GM21825 (cell line): ENCODE results near the gene PNPLA5.

Experiments
- ATAC-seq: cut with Tn5 transposase; IDR thresholded peaks from one replicate; pipeline ENCODE4 v1.9.1; 2021; ENCODE audit warnings: mild to moderate bottlenecking, moderate library complexity; ENCODE audit not compliant: unreplicated experiment

PNPLA5 gene

DNA sequence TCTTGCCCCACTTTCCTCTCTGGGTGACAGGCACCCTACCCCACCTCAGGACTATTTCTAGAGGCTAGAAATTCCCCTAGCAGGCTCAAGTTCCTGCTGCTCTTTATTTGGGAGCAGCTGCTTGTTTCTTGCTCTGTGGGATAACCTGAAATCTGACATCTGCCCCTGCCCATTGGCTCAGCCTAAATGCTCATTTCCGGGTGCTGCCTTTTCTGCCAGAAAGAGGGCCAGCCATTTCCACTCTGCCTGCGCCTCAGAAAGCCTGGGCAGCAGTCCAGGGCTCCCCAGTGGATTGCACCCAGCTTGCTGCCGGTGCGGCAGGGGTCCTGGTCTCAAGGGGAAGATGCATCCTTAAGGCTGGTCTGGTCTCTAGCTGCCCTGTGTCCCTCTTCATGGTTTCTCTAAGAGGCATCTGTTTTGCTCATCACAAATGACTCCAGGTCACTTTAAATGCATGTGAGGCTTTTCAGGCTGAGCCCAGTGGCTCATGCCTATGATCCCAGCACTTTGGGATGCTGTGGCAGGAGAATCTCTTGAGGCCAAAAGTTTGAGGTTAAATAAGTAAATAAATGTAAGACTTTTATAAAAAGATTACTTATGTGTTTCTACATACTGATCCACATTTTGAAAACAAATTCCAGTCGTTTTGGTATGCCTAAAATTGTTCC lies 10.3 kb upstream of the PNPLA5 start:
- no peak for ATAC-seq

DNA sequence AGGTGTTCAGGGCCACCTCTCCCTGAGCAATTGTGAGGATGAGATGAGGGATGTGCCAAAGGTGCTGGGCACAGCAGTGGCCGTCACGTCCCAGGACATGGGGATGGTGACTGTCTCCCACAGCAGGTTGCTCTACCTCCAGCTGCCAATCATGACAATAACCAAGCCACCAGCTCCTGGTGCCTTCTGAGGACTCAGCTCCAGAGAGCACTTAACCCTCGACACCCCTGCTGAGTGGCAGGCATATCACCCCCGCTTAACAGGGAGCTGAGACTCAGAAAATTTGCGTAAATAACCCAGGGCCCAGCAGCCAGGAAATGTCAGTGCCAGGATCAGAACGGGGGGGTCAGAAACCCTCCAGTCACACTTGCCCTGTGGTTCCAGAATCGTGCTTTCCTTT lies 8.4 kb upstream of the PNPLA5 start:
- no peak for ATAC-seq

DNA sequence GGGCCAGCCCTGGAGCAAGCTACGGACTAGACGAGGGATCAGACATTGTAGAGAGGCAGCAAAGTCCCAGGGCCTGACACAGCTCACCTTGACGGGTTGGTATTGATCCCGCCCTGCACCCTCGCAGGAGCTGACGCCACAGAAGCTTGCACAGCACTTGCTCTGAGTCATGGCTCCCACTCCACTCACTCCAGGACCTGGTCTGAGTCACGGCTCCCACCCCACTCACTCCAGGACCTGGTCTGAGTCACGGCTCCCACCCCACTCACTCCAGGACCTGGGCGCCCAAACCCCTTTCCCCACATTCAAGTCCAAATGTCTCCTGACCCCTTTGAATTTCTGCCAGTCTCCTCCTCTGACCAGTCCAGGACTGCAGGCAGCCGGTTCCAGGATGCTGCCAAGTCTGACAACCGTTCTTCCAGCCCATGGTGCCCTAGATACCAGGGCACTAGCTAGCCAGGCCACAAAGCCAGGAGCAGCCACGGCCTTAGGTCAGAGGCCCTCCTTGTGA lies 6.0 kb upstream of the PNPLA5 start:
- no peak for ATAC-seq

DNA sequence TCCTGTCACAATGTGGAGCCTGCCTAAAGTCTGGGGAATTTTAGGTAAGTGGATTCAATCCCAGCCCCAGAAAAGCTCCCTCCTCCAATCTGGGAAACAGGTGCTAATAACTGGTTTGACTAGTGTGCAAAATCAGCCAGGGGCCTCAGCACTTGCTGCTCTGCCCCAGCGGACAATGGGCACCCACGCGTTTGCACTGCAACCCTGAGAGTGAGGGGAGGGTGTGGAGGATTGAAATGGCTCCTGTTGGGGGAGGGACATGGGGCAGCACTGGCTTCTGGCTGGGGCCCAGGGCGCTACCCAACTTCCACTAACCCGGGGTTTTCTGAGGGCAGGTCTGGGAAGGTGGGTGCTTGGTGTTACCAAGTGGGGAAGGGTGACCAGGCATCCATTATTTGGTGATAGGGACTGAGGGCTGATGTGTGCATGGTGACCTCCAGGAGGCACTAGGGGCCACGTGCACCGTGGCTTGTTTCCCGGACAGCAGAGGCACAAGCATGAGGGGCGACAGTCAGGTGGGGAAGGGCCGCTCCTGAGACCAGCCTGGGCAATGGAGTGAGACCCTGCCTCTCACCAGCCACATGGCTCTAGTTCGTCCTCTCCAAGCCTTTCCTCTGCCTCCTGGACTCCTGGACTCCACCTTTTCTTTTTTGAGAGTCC lies 4.3 kb upstream of the PNPLA5 start:
- ATAC-seq, result no peak

DNA sequence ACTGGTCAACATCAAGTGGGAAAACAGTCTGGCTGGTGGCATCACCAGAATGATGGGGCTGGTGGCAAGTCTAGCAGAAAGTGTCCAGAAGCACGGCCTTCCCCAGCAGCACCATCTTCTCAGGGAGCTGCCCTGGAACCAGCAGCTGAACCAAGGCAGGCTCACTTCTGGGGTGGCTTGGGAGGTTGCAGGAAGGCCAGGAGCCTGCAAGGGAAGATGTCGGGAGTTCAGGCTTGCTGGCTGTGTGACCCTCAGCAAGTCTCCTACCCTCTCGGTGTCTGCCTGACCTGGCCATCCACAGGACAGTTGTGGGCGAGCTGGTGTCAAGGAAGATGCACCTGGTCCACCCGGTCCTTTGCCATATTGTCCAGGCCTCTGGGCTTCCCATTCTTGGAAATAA lies 2.3 kb upstream of the PNPLA5 start:
- no peak for ATAC-seq

DNA sequence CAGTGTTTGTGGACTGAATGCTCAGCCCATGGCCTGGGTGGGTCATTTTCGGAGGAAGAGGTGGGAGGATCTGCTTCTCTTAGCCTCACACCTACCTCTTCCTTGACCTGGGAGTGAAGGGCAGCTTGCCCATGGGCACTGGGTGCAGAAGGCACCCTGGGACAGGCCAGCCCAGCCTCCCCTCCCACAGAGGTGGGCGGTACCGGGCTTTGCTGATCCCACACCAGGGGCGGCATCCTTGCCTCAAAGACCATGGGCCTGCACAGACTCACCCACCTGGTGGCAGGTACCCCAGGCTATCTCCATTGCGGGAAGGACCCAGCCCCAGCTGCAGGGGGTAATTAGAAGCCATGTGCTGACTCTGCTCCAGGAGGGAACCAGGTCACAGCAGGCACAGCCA lies 1.5 kb upstream of the PNPLA5 start:
- no peak for ATAC-seq

DNA sequence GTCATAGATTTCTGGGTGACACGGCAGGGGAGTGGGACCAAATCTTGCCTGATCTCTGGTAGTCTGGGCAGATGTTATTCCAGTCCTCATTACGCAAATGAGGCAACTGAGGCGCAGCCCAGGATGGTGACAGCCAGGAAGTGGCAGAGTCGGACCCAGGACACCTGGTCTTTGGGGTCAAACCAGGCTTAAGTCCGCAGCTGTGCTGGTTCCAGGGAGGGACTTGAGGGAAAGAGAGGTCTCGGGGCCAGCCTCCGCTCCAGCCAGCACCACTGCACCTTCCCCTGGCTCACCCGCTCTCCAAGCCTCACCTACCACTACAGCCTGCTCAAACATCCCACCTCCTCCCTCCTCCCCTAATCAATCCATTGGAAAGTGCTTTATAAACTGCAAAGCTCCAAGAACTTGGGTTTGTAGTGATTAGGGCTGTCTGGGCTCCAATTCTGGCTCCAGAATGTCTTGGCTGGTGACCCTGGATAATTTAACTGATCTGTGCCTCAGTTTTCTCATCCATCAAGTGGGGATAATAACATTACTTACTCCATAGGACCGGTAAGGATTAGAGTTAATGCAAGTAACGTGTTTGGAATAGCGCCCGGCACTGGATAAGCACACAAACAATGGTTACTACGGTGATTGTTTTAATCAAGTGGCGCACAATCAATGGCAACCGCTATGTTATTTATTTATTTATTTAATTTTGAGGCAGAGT lies 526 bp upstream of the PNPLA5 start:
- no peak for ATAC-seq

DNA sequence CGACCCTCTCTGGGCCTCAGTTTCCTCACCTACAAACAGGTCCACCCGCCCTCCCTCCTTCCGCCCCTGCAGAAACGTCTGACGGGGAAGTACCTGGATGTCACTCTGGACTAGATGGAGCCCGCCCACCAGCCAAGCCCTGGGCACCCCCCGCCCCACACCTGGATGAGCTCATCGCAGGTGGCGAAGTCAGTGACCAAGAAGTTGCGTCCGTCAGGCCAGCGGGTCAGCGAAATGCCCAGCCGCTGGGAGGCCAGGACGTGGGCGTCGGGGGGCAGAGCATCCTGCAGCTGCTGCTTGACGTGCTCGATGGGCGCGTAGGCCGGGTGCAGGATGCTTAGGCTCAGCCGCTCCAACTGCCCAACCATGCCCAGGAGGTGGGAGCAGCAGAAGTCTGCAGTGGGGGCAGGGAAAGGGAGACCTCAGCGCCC lies 897 bp downstream of the PNPLA5 start:
- no peak for ATAC-seq

DNA sequence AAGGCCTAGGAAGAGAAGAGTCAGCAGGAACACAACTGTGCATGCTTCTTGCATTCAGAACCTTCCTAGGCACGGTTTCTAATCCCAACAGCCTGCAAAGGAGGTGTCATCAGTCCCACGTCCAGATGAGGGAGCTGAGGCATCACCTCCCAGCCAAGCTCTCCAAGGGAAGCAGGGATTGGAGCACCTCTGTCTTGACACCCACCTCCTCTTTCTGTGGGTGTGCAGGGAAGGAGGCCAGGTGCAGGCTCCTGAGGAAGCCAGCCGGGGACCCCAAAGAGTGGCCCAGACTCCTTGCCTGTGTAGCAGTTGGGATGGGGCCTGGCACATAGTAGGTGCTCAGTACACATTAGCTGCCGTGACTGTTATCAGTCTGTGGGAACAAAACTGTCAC lies 2.0 kb downstream of the PNPLA5 start:
- ATAC-seq, result no peak

DNA sequence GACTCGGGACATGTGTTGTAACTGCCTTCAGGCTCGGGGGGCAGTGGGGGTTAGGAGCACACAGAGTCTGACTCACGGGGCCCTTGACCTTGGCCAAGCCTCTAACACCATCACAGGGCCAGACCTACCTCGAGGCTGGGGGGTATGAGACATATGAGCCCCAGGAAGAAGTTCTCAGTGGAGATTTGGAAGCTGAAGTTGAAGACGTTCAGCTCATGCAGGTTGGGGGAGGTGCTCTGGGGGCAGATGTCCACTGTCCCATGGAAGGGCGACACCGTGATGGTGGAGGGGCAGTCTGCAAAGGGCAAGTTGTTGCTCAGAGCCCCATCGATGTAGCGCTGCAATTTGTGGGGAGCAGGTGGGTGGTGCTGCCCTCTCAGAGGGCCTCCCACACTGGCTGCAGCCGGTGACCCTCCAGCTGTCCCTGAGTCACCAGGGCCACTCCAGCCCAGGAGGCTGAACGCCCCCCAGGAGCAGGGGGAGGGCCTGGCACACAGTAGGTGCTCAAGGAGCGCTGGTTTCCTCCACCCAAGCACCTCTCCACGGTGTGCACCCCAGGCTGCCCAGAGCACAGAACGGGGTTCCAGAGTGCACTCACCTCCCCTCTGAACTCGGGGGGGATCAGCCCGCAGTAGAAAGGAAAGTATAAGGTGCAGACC lies 2.5 kb downstream of the PNPLA5 start:
- no peak for ATAC-seq

DNA sequence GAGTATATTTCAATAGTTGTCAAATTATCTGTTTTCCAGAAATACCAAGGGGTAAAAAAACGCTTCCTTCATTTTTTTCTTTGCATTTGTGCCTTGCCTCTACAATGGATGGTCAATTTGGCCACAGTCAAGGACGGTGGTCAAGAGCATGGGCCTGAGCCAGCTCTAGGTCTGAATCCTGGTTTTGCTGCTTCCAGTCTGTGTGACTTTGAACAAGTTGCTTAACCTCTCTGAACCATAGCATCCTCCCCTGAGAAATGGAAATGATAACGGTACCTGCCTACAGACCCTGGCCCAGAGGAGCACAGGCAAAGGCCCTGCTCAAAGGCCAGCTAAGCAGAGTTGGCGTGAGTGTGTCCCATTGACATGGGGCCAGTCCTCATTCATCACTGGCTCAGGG lies 3.1 kb downstream of the PNPLA5 start:
- ATAC-seq, result no peak

DNA sequence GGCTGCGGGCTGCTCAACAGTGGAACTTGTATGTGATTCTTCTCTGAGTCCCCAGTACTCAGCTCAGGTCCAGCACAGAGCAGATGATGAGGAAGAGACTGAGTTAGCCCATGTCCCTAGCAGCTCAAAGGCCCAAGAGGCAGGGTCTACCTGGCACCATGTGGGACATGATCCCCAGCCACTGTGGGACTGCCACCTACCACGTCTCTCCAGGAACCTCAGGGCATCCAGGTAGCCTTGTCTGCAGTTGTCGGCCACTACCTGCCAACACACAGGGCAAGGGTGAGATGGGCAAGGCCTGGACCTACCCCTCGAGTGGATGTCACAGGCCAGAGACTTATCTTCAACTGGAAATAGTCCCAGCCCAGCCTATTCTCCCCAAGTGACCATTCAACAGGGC lies 4.4 kb downstream of the PNPLA5 start:
- no peak for ATAC-seq

DNA sequence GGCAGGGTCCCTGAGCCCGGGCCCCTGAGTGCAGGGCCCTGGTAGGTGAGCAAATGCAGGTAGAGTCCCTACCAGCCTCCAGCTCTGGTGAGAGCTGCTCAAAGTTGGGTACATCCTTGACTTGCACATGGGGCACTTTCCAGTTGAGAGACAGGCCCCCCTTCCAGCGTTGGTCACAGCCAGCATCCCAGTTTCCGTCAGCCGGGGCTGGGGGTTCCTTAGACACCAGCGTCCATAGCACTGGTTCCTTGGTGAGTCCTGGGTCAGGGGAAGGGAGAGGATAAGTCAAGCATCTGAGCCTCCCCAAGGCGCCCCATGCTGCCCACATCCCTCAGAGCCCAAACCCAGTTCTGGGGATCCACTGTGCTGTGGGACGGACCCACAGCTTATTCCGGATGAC lies 5.6 kb downstream of the PNPLA5 start:
- ATAC-seq, result no peak

DNA sequence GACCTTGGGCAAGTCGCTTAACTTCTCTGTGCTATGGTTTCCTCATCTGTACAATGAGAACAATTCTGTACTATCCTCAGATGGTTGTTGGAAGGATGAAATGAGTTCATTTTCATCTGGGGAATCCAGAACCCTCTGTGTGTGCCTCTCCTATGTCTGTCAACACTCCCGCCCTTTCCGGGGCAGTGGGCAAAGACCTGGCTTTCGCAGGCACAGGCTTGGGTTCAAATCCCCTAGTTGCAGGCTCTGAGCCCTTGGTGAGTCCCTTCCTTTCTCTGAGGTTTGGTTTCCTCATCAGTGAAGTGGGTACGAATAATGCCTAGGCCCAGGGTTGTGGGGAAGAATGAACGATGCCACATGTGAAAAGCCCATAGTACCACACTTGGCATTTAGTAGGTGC lies 6.0 kb downstream of the PNPLA5 start:
- ATAC-seq, result no peak

DNA sequence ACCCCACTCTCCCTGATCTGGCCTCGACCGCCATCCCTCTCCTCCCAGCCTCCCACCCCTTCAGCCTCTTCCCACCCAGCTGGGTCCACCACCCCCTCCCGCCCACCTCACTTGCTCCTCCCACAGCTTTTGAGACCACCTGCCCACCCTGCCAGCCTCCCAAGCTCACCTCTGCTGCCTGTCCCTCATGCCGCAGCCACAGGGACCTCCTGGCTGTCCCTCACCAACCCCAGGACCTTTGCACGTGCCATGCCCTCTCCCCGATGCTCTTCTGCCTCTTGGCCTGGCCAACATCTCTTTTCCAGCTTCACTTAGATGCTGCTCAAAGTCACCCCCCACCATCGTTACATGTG lies 6.5 kb downstream of the PNPLA5 start:
- no peak for ATAC-seq

DNA sequence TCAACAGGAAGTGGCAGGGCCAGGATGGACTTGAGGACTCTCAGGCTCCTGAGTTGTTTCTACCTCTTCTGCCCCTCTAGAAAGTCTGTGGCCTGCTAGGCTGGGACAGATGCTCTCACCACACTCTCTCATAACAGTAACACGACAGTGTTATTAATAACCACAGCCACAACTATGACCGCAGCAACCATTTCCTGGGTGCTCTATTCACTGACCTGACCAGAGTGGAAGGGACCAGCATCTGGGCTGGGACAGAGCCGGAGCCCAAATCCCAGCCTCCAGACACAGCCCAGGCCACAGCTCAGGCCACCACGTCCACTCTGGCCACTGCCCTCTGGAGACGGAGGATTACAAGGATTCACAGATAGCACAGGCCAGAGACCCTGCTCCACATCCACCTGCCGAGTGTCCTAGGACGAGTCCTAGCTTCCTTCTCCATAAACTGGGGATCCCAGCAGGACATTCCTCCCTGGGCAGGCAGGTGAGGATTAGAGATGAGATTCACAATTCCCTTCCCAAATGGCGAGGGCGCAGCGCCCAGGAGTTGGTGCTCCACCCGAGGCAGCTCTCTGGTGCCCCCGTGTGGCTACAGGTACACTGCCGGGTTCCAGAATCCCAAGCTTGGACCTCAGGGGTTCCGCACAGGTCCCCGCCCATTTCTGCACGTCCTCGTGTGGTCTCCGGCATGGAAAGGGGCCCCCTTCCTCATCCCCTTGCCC lies 7.1 kb downstream of the PNPLA5 start:
- peak; percentile 70 for ATAC-seq

DNA sequence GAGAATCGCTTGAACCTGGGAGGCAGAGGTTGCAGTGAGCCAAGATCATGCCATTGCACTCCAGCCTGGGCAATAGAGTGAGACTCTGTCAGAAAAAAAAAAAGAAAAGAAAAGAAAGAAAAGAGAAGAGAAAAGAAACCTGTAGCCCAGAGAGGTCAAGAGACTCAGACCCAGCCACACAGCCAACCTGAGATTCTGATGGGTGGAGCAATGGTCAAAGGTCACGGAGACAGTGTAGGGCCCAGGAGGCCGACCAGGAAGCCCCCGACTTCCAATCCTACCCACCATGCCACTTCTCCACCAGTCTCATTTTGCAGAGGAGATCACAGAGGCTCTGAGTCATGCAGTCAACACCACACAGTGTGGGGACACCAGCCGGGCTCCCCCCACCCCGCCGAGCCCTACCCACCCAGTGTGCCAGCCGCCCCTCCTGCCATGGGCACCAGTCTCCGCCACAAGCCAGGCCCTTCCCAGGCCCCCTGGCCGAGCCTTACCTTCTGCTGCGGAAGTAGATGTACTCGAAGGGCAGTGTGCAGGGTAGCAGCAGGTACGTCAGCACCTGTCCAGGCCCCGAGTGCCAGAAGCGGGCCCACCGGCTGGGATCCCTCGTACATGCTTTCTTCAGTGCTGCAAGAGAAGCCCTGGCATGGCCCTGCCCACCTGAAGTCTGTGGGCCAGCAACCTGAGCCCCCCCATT lies 7.9 kb downstream of the PNPLA5 start:
- no peak for ATAC-seq

DNA sequence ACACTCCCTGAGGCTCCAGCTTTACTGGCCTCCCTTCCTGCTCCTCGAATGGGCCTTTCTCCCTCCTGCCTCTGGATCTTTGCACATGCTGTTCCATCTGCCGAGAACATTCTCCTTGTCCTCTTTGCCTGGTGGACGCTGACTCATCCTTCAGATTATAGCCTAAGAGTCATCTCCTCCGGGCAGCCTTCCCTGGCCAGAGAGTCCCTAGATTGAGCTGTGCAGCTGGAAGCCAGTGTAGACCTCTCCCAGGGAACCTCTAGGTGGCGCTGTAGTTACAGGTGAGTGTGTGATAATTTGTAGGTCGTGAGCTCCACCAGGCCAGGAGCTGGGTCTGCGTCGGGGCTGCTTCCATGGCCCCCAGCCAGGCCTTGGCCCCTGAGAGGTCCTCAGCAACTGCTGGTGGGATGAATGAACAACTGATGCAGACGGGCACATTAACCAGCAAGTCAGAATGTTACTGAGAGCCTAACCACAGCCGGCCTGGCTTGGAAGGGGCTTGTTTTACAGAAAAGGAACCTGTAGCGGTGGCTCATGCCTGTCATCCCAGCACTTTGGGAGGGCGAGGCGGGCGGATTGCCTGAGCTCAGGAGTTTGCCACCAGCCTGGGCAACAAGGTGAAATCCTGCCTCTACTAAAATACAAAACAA lies 8.7 kb downstream of the PNPLA5 start:
- ATAC-seq, result no peak

DNA sequence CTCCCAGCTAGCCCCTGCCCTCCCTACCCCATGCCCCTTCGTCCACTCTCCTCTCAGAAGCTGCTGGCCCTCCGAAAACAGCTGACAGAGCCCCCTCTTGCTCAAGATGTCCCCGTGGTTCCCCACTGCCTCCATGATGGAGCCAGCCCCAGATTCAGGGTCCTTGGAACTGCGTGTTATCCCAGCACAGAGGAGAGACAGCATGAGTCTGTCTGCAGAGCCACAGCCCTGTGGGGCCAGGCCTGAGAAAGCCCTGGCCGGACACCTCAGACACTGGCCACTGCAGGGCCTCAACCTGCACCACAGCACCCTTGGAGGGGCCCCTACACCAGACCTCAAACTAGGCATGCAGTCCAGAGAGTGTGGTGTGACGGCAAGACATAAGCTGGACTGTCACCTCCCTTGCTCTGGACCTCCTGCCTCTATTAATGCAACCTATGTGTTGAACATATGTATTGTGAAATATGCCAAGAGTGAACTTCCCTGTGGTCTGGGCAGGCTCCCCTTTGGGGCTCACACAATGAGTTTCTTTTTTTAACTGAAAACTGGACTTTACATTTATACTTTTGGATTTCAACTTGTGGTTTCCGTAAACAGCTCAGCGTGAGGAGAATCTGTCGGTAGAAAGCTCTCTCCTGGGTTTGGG lies 9.6 kb downstream of the PNPLA5 start:
- ATAC-seq, result no peak
